ENCODE data around the gene LMF1.

The LMF1 gene

GRCh38 chr16:875182-876040, 95.4 kb downstream of the LMF1 start:
- TF ChIP-seq EZH2phosphoT487 (conservative IDR thresholded peaks at IDR 0.05; ENCODE audit: low read length) (no peak), CTCF (IDR thresholded peaks at IDR 0.05; ENCODE audit: insufficient read depth, low read length, poor library complexity, severe bottlenecking) (no peak)
- no peak overlapping the region for H3K9ac ChIP-seq (ENCODE audit: low read length)
- H3K27ac ChIP-seq (ENCODE audit: low read depth, low read length), result no peak overlapping the region
- no peak overlapping the region for H2AFZ ChIP-seq (ENCODE audit: low read depth, low read length, severe bottlenecking)
- no peaks in the 10 kb centered on the region for H3K79me2 ChIP-seq (ENCODE audit: insufficient read depth, low read length)
- H3K9me2 ChIP-seq (replicated peaks; ENCODE audit: insufficient read depth, low read length), result no peaks in the 10 kb centered on the region
- H3K9me3 ChIP-seq (ENCODE audit: insufficient read depth, low read length), result no peaks in the 10 kb centered on the region
- no peaks in the 10 kb centered on the region for H3K27me3 ChIP-seq (ENCODE audit: low read length)
- no peaks in the 10 kb centered on the region for H3F3A ChIP-seq (ENCODE audit: insufficient read depth)
- no peak overlapping the region for H3K4me2 ChIP-seq (ENCODE audit: low read depth, low read length, poor library complexity, severe bottlenecking)
- no peak overlapping the region for H3K4me3 ChIP-seq (ENCODE audit: insufficient read depth, low read length, poor library complexity, severe bottlenecking)
- H3K36me3 ChIP-seq (ENCODE audit: low read length), result no peaks in the 10 kb centered on the region
- no peaks in the 10 kb centered on the region for H4K20me1 ChIP-seq (ENCODE audit: low read depth, low read length)

GRCh38 chr16:874366-875181, 96.2 kb downstream of the LMF1 start:
- Histone ChIP-seq H3K9me2 (replicated peaks; ENCODE audit: insufficient read depth, low read length) (no peaks in the 10 kb centered on the region), H3K36me3 (ENCODE audit: low read length) (no peaks in the 10 kb centered on the region), H3K79me2 (ENCODE audit: insufficient read depth, low read length) (no peaks in the 10 kb centered on the region), H3K27me3 (ENCODE audit: low read length) (no peaks in the 10 kb centered on the region), H3K4me2 (ENCODE audit: low read depth, low read length, poor library complexity, severe bottlenecking) (no peak overlapping the region), H4K20me1 (ENCODE audit: low read depth, low read length) (no peaks in the 10 kb centered on the region), H3K4me3 (ENCODE audit: insufficient read depth, low read length, poor library complexity, severe bottlenecking) (no peak overlapping the region), H3K9ac (ENCODE audit: low read length) (no peak overlapping the region), H3K27ac (ENCODE audit: low read depth, low read length) (no peak overlapping the region), H3F3A (ENCODE audit: insufficient read depth) (no peaks in the 10 kb centered on the region), H2AFZ (ENCODE audit: low read depth, low read length, severe bottlenecking) (no peak overlapping the region), H3K9me3 (ENCODE audit: insufficient read depth, low read length) (no peaks in the 10 kb centered on the region)
- TF ChIP-seq CTCF (IDR thresholded peaks at IDR 0.05; ENCODE audit: insufficient read depth, low read length, poor library complexity, severe bottlenecking) (no peak), EZH2phosphoT487 (conservative IDR thresholded peaks at IDR 0.05; ENCODE audit: low read length) (no peak)

GRCh38 chr16:873889-874288, 96.9 kb downstream of the LMF1 start:
- H2AFZ ChIP-seq (ENCODE audit: low read depth, low read length, severe bottlenecking), result no peak overlapping the region
- H3K27me3 ChIP-seq (ENCODE audit: low read length), result no peaks in the 10 kb centered on the region
- H3F3A ChIP-seq (ENCODE audit: insufficient read depth), result no peaks in the 10 kb centered on the region
- no peaks in the 10 kb centered on the region for H4K20me1 ChIP-seq (ENCODE audit: low read depth, low read length)
- H3K9ac ChIP-seq (ENCODE audit: low read length), result no peak overlapping the region
- H3K4me2 ChIP-seq (ENCODE audit: low read depth, low read length, poor library complexity, severe bottlenecking), result no peak overlapping the region
- H3K9me3 ChIP-seq (ENCODE audit: insufficient read depth, low read length), result no peaks in the 10 kb centered on the region
- TF ChIP-seq EZH2phosphoT487 (conservative IDR thresholded peaks at IDR 0.05; ENCODE audit: low read length), result no peak
- no peak for TF ChIP-seq CTCF (IDR thresholded peaks at IDR 0.05; ENCODE audit: insufficient read depth, low read length, poor library complexity, severe bottlenecking)
- H3K27ac ChIP-seq (ENCODE audit: low read depth, low read length), result no peak overlapping the region
- H3K9me2 ChIP-seq (replicated peaks; ENCODE audit: insufficient read depth, low read length), result no peaks in the 10 kb centered on the region
- H3K4me3 ChIP-seq (ENCODE audit: insufficient read depth, low read length, poor library complexity, severe bottlenecking), result no peak overlapping the region
- H3K36me3 ChIP-seq (ENCODE audit: low read length), result no peaks in the 10 kb centered on the region
- no peaks in the 10 kb centered on the region for H3K79me2 ChIP-seq (ENCODE audit: insufficient read depth, low read length)

All from SU-DHL-6 (cell line).